Mammary epithelial cell (primary cell): Measurements from ENCODE around the gene NCL.

Source experiments
- CTCF ChIP-seq, 2 donors: IDR thresholded peaks in 1 of 2; conservative IDR thresholded peaks in 1 of 2; 2 replicates each; pipeline ENCODE4 v1.5.1; 2011 to 2012; ENCODE audit warnings: inconsistent platforms in 2 of 2, low read length in 2 of 2, mild to moderate bottlenecking in 2 of 2, control low read depth in 1 of 2, low read depth in 1 of 2; ENCODE audit not compliant: insufficient read depth in 1 of 2; ENCODE audit errors: extremely low read depth in 1 of 2
- EZH2 ChIP-seq: IDR thresholded peaks from 2 replicates; pipeline ENCODE4 v1.6.1; 2012; ENCODE audit warnings: low read length, inconsistent platforms, borderline replicate concordance

- TF ChIP-seq CTCF (conservative IDR thresholded peaks at IDR 0.05 in 1 of 2, IDR thresholded peaks at IDR 0.05 in 1 of 2; ENCODE audit: extremely low read depth in 1 of 2, insufficient read depth in 1 of 2, low read depth in 1 of 2, low read length in 2 of 2) (no peak), EZH2 (no peak)
Measured at GRCh38 chr2:231409776-231410175, 54.5 kb downstream of the NCL start.
